PFSK-1 (cell line): ENCODE data around the gene EGR2.

Experiments
- FOXP2 ChIP-seq: optimal IDR thresholded peaks from 2 replicates; pipeline ENCODE3; 2011; ENCODE audit warnings: borderline replicate concordance, control low read depth, inconsistent platforms; ENCODE audit not compliant: insufficient read depth; ENCODE audit errors: extremely low read length, extremely low read depth
- POLR2AphosphoS5 ChIP-seq: IDR thresholded peaks from 2 replicates; pipeline ENCODE4 v1.6.1; 2012; ENCODE audit warnings: low read depth, mild to moderate bottlenecking, control low read depth, low read length, moderate library complexity
- SIN3A ChIP-seq: IDR thresholded peaks from 2 replicates; pipeline ENCODE4 v1.6.1; 2012; ENCODE audit warnings: mild to moderate bottlenecking, low read length, moderate library complexity, borderline replicate concordance; ENCODE audit not compliant: insufficient read depth
- TAF1 ChIP-seq: IDR thresholded peaks from 2 replicates; pipeline ENCODE4 v1.6.1; 2012; ENCODE audit warnings: low read length, control low read depth, borderline replicate concordance; ENCODE audit not compliant: insufficient read depth
- TF ChIP-seq, protein P1 (sequence below), 2 experiments: IDR thresholded peaks; 2 replicates each; pipeline versions ENCODE4 v1.6.1 to v1.8.0; 2011 to 2012; ENCODE audit warnings: low read depth in 2 of 2, low read length in 2 of 2, control low read depth in 1 of 2, inconsistent platforms in 1 of 2, mild to moderate bottlenecking in 1 of 2, moderate library complexity in 1 of 2; ENCODE audit not compliant: insufficient read depth in 1 of 2

The EGR2 gene

DNA sequence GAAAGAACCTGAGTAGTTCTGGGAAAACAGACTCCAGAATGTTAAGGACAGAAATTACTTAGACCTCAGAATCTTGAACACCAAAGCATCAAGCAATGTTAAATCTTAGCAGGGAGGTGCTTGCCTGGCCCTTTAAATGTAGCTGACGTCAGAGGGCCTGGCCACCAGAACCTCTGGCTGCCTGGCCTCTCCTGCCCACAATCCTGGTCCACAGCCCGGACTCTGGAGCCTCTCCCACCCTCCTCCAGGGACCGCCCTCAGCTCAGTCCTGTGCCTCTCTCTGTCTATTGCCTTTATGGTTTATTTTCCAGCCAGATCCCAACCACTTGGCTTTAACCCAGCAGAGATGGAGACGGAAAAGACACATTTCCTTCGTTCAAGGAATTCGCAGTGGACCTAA lies 42.2 kb upstream of the EGR2 start:
- TF ChIP-seq, protein P1, sequence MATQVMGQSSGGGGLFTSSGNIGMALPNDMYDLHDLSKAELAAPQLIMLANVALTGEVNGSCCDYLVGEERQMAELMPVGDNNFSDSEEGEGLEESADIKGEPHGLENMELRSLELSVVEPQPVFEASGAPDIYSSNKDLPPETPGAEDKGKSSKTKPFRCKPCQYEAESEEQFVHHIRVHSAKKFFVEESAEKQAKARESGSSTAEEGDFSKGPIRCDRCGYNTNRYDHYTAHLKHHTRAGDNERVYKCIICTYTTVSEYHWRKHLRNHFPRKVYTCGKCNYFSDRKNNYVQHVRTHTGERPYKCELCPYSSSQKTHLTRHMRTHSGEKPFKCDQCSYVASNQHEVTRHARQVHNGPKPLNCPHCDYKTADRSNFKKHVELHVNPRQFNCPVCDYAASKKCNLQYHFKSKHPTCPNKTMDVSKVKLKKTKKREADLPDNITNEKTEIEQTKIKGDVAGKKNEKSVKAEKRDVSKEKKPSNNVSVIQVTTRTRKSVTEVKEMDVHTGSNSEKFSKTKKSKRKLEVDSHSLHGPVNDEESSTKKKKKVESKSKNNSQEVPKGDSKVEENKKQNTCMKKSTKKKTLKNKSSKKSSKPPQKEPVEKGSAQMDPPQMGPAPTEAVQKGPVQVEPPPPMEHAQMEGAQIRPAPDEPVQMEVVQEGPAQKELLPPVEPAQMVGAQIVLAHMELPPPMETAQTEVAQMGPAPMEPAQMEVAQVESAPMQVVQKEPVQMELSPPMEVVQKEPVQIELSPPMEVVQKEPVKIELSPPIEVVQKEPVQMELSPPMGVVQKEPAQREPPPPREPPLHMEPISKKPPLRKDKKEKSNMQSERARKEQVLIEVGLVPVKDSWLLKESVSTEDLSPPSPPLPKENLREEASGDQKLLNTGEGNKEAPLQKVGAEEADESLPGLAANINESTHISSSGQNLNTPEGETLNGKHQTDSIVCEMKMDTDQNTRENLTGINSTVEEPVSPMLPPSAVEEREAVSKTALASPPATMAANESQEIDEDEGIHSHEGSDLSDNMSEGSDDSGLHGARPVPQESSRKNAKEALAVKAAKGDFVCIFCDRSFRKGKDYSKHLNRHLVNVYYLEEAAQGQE (IDR thresholded peaks at IDR 0.05; ENCODE audit: insufficient read depth in 1 of 2, low read depth in 2 of 2, low read length in 2 of 2), result no peak
- TF ChIP-seq FOXP2, result no peak

DNA sequence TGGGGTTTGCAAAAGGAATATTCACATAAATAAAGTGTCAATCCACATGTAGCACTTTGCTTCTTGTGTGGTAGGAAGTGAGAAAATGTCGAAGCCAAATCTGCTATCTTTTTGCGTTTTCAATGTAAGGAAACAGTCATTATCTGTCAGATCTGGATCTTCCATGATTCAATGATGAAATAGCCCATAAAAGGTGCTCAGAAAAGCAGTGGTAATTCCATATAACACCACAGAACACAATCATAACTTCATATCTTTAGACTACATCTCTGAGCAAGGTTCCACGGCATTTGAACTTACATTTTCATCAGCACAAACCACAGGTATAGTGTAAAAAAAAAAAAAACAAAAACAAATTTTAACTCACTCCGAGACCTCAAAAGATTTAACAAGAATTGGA lies 39.9 kb upstream of the EGR2 start:
- TF ChIP-seq TAF1 (no peak), POLR2AphosphoS5 (no peak), FOXP2 (no peak)
- TF ChIP-seq, protein P1 (IDR thresholded peaks at IDR 0.05; ENCODE audit: insufficient read depth in 1 of 2, low read depth in 2 of 2, low read length in 2 of 2), result no peak

DNA sequence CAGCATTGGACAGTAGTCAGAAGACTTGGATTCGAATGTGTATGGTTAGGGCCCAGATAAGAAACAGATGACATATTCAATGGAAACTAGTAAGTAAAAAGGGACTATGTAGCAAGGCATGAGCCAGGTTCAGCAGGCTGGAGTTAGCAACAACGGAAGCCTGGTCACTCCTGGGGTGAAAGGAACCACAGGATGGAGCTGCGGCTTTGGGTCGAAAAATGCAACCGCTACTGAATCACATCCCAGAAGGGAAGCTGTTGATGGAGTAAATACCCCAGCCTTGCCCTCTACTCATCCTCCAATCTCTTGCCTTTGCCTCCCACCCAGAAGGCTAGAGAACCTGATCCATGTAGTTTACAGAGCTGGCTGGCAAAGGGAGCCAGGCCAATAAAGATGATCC lies 37.5 kb upstream of the EGR2 start:
- TF ChIP-seq FOXP2, result peak; percentile 69
- TF ChIP-seq POLR2AphosphoS5, result no peak

DNA sequence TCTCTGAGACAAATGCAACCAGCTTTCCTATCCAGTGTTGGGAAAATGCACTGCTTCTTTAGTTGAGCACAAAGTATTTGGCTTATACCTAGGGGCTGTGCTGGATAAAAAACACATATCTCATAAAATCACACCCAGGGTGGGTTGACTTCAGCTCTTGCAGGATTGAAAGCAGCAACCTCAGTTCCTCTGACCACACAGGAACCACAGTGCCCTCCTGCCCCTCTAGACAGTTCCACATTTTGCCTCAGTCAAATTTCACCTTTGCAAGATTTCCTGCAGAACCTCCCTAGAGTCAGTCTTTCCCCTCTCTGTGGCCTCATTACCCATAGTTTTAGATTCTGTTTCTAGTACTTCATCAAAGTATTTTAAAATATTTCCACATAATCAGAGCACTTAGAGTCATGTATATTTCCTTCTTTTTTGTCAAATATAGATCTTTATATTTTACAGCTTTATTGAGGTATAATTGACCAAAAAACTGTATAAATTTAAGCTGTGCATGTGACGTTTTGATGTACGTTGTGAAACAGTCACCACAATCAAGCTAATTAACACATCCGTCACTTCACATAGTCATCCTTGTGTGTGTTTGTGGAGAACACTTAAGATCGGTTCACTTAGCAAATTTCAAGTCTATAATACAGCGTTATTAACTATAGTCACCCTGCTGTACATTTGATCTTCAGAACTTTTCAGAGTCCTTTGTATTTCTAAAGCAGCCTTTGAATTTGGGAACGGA lies 37.0 kb upstream of the EGR2 start:
- no peak for TF ChIP-seq TAF1
- TF ChIP-seq, protein P1 (IDR thresholded peaks at IDR 0.05; ENCODE audit: insufficient read depth in 1 of 2, low read depth in 2 of 2, low read length in 2 of 2), result no peak
- no peak for TF ChIP-seq FOXP2
- no peak for TF ChIP-seq POLR2AphosphoS5
- TF ChIP-seq SIN3A, result no peak

DNA sequence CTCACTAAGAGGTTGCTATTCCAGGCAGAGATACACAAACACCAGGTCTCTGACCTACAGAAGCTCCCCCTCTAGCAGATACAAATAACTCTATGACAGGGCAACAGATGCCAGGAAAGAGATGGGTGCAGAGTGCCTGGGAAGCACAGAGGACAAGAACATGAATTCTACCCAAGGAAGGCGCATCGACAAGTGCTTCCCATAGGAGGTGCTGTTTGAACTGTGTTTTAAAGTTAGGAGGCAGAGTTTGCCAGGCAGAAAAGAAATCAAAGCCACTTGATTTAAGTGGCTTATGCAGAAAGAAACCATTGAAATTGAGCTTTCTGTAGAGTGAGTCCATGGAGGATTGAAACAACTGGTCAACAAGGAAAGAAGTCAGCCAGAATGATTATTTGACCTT lies 35.3 kb upstream of the EGR2 start:
- TF ChIP-seq, protein P1 (IDR thresholded peaks at IDR 0.05; ENCODE audit: insufficient read depth in 1 of 2, low read depth in 2 of 2, low read length in 2 of 2), result no peak
- TF ChIP-seq FOXP2, result no peak
- no peak for TF ChIP-seq POLR2AphosphoS5
- TF ChIP-seq SIN3A, result no peak
- TF ChIP-seq TAF1, result no peak
